HG03565 (cell line): Measurements from ENCODE around the gene EIPR1.

Experiments used
- ATAC-seq: cut with Tn5 transposase; IDR thresholded peaks from one replicate; pipeline ENCODE4 v1.9.1; 2021; ENCODE audit warnings: mild to moderate bottlenecking, moderate library complexity; ENCODE audit not compliant: unreplicated experiment

Gene EIPR1

GRCh38 chr2:3325458-3326181 lies 52.0 kb downstream of the EIPR1 start:
- no peak for ATAC-seq

DNA sequence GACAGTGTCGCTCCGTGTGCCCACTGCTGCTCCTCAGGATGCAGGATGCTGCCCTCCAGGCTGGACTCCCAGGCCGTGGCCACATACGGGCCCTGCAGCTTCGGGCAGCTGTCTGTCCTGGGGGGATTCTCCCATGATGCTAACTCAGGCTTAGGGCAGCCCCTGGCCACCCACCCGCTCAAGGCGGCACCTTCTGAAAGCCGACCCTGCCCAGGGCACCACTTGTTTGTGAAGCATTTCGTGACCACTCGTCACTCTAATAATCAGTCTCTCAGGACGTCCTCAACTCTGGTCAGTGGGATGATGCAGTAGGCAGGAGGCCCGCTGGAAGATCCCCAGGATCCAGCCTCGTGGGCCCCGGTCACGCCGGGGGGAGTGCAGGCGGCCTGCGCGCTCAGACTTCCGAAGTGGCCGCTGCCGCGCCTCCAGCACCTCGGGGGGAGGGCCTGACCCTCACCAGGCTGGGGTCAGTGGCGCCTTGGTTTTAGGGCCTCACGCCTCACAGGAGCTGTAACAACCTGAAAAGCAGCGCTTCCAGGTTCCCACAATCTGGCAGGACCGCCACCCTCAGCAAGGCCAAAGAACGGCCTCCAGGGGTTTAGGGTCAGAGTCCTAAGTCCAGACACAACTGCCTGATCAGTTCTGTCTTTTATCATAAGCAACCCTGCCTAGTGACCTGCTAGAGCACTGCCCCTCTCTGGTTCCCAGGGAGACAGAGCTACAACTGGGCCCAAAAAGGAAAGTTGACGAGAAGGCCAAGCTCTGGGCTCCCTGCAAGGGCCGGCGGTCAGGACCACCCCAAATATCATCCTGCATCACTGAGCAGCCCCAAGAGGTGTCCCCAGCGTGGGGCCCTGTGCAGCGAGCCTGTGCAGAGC lies 53.0 kb downstream of the EIPR1 start:
- ATAC-seq, result no peak

- no peak for ATAC-seq
Observed at GRCh38 chr2:3324036-3324386, 53.6 kb downstream of the EIPR1 start.

DNA sequence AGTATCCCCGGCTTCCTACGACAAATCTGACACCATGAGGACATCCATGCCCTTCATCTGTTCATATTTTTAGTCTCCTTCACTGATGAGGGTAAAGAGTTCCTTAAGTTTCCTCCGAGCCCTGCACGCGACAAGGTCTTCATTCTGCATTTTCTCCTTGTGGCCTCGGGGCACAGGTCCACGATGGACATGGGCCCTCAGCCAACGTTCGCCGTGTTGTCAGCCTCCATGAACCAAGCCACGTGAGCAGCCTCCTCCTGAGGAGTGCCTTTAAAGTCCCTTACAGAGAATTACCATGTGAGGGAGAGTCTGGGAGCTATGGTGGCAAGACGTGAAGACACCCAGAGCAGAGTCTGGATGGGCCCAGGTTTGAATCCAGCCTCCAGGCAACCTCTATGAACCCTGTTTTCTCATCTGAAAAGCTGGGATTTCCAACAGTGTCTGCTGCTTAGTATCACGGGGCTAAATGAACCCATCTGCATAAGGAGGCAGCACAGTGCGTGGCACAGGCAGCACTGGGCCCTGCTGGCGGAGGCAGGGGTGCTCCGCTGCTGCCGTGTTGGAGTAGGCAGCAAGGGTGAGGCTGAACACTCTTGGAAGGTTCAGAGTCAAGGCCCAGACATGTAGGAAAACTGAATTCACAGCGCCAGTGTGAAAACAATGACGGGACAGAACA lies 54.1 kb downstream of the EIPR1 start:
- no peak for ATAC-seq

GRCh38 chr2:3322311-3322970 lies 55.2 kb downstream of the EIPR1 start:
- no peak for ATAC-seq

DNA sequence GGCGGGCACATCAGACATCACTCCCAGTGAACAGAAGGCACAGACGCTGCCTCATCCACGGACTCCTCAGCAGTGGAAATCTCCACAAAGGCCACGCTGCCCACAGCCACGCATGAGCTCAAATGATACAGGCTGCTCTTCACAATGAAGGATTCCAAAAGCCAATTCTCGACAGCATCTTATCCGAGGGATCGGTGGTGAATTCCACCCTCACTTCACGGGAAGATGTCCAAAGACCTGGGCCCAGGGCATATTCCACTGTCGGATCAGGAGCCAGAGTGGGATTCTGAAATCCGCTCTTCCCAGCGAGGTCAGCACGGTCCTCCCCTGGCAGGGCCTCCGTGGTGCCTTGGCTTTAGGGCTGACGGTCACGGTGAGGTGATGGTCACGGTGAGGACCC lies 55.8 kb downstream of the EIPR1 start:
- no peak for ATAC-seq

- no peak for ATAC-seq
Observed at GRCh38 chr2:3320910-3321605, 56.6 kb downstream of the EIPR1 start.

- ATAC-seq, result no peak
Observed at GRCh38 chr2:3319745-3320566, 57.7 kb downstream of the EIPR1 start.

DNA sequence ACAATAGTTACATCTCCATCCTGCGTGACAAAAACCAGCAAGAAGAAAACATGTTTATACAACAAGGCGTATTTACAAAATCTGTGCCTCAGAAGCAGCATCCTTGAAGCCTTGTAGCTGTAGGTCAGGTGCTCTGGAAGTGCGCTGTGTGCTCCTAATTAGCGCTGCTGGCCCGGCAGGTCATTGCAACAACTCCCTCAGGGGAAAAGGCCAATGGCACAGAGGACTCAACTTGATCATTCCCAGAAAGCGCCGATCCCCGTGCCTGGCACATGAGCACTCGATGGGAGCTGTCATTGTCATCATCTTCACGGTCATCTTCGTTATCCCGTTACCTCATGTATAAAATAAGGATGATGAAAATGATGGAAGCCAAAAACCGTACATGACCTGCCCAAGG lies 58.5 kb downstream of the EIPR1 start:
- no peak for ATAC-seq

GRCh38 chr2:3317871-3318590 lies 59.6 kb downstream of the EIPR1 start:
- ATAC-seq, result no peak

GRCh38 chr2:3317277-3317685 lies 60.3 kb downstream of the EIPR1 start:
- no peak for ATAC-seq

GRCh38 chr2:3316456-3317276 lies 61.0 kb downstream of the EIPR1 start:
- ATAC-seq, result no peak

DNA sequence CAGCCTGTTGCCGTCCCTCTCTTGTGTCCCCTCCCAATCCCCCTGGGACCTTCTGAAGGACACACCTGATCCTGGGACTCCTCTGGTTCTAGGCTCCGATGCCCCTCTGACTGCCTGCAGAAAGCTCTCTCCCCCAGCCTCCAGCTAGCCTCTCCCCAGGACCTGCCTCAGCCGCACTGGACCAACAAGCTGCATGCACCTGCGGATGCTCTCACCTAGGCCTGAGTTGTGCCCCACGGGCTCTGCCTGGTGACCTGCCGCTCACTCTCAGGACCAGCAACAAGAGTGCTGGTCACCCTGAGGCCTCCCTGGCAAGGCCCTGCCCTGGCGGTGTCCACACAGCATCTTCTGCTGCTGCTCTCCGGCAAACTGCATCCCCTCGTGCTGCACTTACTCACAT lies 63.0 kb downstream of the EIPR1 start:
- no peak for ATAC-seq

DNA sequence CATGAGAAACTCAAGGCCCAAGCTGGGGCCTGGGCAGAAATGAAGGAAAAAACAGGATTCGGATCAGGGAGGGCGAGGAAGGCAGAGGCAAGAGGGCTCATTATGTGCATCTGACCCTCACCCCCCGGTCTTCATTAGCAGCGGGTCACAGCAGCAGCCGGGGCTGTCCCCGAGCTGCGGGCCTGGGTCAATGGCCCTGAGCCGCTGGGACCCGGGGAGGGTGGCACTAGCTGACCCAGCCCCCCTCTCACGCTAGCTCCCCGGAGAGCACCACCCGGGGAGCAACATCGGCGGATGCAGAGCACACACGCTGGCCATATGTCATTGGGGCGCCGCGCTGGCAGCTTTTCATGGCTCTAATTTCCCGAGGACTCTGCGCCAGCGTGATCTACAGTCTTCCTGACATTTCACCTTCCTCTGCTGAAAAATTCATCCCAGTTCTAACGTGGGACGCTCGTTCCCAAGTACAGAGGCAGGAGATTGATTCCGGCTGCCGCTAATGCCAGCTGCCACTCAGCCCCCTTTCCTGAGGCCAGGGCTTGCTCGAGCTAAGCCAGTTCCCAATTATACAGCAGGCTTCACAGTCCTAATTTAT lies 63.7 kb downstream of the EIPR1 start:
- ATAC-seq, result no peak

- no peak for ATAC-seq
Observed at GRCh38 chr2:3312576-3313345, 64.9 kb downstream of the EIPR1 start.

- no peak for ATAC-seq
Observed at GRCh38 chr2:3311601-3312000, 66.0 kb downstream of the EIPR1 start.
